PC-9 (cell line): ENCODE measurements around the gene MNT.

Experiments used
- EZH2 ChIP-seq: fragments of 200-600 bp; sonication (generic); IDR thresholded peaks from 2 replicates; pipeline ENCODE4 v1.8.0; 2017; ENCODE audit warnings: antibody characterized with exemption, low read depth
- TF ChIP-seq, protein P1 (sequence below): fragments of 200-600 bp; sonication (generic); conservative IDR thresholded peaks from 2 replicates; pipeline ENCODE4 v1.6.1; 2017; ENCODE audit warnings: mixed run types, antibody characterized with exemption, mild to moderate bottlenecking, moderate library complexity

GRCh38 chr17:2421315-2422147, 20.7 kb upstream of the MNT start:
- TF ChIP-seq, protein P1, sequence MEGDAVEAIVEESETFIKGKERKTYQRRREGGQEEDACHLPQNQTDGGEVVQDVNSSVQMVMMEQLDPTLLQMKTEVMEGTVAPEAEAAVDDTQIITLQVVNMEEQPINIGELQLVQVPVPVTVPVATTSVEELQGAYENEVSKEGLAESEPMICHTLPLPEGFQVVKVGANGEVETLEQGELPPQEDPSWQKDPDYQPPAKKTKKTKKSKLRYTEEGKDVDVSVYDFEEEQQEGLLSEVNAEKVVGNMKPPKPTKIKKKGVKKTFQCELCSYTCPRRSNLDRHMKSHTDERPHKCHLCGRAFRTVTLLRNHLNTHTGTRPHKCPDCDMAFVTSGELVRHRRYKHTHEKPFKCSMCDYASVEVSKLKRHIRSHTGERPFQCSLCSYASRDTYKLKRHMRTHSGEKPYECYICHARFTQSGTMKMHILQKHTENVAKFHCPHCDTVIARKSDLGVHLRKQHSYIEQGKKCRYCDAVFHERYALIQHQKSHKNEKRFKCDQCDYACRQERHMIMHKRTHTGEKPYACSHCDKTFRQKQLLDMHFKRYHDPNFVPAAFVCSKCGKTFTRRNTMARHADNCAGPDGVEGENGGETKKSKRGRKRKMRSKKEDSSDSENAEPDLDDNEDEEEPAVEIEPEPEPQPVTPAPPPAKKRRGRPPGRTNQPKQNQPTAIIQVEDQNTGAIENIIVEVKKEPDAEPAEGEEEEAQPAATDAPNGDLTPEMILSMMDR = peak; percentile 41; the same call in 1 of the 2 replicates
- TF ChIP-seq EZH2 = no peak
